HL-60 (cell line): ENCODE measurements around the gene ZNF213.

Source experiments
- DNase-seq, 2 experiments: peaks; one replicate each; pipeline ENCODE4 v3.0.0-alpha.2; 2010 to 2020; ENCODE audit warnings: low read depth in 1 of 2, low spot score in 1 of 2
- H3K27ac ChIP-seq: fragments of 250-450 bp; sonication (Bioruptor Pico); replicated peaks from 2 replicates; pipeline ENCODE4 v1.5.1; 2020; ENCODE audit warnings: mild to moderate bottlenecking, moderate library complexity
- H3K27me3 ChIP-seq: fragments of 250-450 bp; sonication (Bioruptor Pico); 2 replicates; pipeline ENCODE4 v1.5.1; 2021; ENCODE audit warnings: mild to moderate bottlenecking, moderate library complexity; ENCODE audit not compliant: insufficient read depth, poor library complexity, severe bottlenecking
- H3K4me3 ChIP-seq: replicated peaks from 2 replicates; pipeline ENCODE4 v1.5.1; 2011; ENCODE audit warnings: mild to moderate bottlenecking, control low read depth, low read length; ENCODE audit not compliant: insufficient read depth
- GABPA ChIP-seq: IDR thresholded peaks from 2 replicates; pipeline ENCODE4 v1.6.1; 2012; ENCODE audit warnings: low read depth
- POLR2AphosphoS5 ChIP-seq: IDR thresholded peaks from 2 replicates; pipeline ENCODE4 v1.6.1; 2012; ENCODE audit warnings: low read depth
- SPI1 ChIP-seq: IDR thresholded peaks from 2 replicates; pipeline ENCODE4 v1.6.1; 2012; ENCODE audit warnings: low read depth, mild to moderate bottlenecking, borderline replicate concordance
- long read RNA-seq: library from polyadenylated mRNA; unstranded; transcript quantifications from one replicate; pipeline ENCODE4 v2.0.0, GENCODE V29; 2020
- TF ChIP-seq, protein P1 (sequence below): IDR thresholded peaks from one replicate; pipeline ENCODE4 v1.5.1; 2011; ENCODE audit warnings: low read length, control low read depth, inconsistent platforms; ENCODE audit not compliant: insufficient read depth
- TF ChIP-seq, protein P2 (sequence below): IDR thresholded peaks from 2 replicates; pipeline ENCODE4 v1.6.1; 2012; ENCODE audit warnings: low read depth; ENCODE audit not compliant: insufficient replicate concordance

The ZNF213 gene, protein sequence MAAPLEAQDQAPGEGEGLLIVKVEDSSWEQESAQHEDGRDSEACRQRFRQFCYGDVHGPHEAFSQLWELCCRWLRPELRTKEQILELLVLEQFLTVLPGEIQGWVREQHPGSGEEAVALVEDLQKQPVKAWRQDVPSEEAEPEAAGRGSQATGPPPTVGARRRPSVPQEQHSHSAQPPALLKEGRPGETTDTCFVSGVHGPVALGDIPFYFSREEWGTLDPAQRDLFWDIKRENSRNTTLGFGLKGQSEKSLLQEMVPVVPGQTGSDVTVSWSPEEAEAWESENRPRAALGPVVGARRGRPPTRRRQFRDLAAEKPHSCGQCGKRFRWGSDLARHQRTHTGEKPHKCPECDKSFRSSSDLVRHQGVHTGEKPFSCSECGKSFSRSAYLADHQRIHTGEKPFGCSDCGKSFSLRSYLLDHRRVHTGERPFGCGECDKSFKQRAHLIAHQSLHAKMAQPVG
- long read RNA-seq, partial matches to known transcripts: 2 of 18 reads
- long read RNA-seq, other reads (novel, unspliced or antisense): 11 of 18 reads

DNA sequence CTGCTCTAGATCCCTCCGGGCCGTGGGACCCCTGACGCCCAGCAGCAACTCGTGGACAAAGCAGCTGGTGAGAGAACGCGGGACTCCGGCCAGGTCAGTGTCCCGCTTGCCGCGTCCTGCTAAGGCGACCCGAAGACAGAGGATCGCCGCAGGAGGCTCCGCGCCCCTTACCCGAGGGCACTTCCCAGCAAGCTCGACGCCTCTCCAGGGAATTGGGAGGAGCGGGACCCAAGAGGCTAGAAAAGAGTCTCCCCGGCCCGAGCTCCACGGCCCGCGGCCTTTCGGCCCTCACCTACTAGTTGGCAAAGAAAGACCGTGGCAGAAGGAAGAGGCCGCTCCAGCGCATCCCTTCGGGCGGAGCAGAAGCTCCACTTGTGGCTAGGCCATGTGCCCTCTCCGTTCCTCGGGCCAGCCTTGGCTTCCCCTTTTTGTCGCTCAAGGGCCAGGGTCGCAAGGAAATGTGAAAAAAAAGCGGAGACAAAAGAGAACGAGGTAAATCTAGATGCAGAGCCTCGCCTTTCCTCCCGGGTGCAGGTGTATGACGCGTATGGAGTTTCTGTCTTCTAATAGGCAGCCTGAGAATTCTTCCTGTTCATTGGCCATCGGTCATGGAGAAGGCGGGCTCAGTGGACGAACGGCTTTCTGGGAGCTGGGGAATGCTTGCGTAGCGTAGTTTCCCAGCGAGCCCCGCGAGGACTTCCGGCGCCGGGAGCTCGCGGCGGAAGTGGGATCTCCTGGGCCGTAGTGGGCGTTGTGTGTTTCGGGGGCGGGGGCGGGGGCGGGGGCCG, at the start of gene ZNF213:
Gene ZNF213 (plus strand): TSS at position 692 of the 788 bp plus-strand sequence. CDS start 2,252 bp downstream, outside the sequence.
- H3K4me3 ChIP-seq: peak within 1 kb of the TSS; percentile 97
- peak within 1 kb of the TSS; percentile 92 for H3K27ac ChIP-seq
- peak; percentile 98 for DNase-seq
- TF ChIP-seq, protein P1, sequence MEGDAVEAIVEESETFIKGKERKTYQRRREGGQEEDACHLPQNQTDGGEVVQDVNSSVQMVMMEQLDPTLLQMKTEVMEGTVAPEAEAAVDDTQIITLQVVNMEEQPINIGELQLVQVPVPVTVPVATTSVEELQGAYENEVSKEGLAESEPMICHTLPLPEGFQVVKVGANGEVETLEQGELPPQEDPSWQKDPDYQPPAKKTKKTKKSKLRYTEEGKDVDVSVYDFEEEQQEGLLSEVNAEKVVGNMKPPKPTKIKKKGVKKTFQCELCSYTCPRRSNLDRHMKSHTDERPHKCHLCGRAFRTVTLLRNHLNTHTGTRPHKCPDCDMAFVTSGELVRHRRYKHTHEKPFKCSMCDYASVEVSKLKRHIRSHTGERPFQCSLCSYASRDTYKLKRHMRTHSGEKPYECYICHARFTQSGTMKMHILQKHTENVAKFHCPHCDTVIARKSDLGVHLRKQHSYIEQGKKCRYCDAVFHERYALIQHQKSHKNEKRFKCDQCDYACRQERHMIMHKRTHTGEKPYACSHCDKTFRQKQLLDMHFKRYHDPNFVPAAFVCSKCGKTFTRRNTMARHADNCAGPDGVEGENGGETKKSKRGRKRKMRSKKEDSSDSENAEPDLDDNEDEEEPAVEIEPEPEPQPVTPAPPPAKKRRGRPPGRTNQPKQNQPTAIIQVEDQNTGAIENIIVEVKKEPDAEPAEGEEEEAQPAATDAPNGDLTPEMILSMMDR: no peak
- TF ChIP-seq, protein P2, sequence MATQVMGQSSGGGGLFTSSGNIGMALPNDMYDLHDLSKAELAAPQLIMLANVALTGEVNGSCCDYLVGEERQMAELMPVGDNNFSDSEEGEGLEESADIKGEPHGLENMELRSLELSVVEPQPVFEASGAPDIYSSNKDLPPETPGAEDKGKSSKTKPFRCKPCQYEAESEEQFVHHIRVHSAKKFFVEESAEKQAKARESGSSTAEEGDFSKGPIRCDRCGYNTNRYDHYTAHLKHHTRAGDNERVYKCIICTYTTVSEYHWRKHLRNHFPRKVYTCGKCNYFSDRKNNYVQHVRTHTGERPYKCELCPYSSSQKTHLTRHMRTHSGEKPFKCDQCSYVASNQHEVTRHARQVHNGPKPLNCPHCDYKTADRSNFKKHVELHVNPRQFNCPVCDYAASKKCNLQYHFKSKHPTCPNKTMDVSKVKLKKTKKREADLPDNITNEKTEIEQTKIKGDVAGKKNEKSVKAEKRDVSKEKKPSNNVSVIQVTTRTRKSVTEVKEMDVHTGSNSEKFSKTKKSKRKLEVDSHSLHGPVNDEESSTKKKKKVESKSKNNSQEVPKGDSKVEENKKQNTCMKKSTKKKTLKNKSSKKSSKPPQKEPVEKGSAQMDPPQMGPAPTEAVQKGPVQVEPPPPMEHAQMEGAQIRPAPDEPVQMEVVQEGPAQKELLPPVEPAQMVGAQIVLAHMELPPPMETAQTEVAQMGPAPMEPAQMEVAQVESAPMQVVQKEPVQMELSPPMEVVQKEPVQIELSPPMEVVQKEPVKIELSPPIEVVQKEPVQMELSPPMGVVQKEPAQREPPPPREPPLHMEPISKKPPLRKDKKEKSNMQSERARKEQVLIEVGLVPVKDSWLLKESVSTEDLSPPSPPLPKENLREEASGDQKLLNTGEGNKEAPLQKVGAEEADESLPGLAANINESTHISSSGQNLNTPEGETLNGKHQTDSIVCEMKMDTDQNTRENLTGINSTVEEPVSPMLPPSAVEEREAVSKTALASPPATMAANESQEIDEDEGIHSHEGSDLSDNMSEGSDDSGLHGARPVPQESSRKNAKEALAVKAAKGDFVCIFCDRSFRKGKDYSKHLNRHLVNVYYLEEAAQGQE: no peak
- TF ChIP-seq GABPA (peak; percentile 86), POLR2AphosphoS5 (peak; percentile 77; the same call in 1 of the 2 replicates), SPI1 (peak; percentile 63; the same call in 1 of the 2 replicates)
- H3K27me3 ChIP-seq: no peaks in the 10 kb centered on the region

DNA sequence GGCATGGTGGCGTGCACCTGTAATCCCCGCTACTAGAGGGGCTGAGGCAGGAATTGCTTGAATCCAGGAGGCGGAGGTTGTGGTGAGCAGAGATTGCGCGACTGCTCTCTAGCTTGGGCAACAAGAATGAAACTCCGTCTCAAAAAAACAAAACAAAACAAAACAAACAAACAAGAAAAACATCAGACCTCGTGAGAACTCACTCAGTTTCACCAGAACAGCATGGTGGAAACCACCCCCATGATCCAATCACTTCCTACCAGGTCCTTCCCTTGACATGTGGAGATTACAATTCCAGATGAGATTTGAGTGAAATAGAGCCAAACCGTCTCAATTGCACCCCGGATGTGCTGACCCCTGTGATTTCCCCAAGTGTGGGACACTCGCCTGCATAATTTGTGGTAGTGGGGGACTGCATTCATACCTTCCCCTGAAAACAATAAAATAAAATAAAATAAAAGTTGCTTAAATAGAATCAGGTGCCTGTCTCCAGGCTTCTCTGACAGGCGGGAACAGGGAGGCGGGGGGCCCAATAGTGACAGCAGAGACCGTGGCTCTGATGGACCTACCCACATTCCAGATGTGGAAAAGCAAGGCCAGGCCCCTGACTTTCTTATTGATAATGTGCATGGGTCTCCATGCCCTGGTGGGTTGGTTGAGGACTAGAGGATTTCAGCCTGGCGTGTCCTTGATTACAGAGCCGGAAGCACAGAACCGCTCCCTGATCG, 48.8 kb upstream of the ZNF213 start:
- Histone ChIP-seq H3K27me3 (no peaks in the 10 kb centered on the region), H3K4me3 (no peak overlapping the region), H3K27ac (no peak overlapping the region; the same call in 1 of the 2 replicates)
- DNase-seq: no peak
- TF ChIP-seq POLR2AphosphoS5: no peak

DNA sequence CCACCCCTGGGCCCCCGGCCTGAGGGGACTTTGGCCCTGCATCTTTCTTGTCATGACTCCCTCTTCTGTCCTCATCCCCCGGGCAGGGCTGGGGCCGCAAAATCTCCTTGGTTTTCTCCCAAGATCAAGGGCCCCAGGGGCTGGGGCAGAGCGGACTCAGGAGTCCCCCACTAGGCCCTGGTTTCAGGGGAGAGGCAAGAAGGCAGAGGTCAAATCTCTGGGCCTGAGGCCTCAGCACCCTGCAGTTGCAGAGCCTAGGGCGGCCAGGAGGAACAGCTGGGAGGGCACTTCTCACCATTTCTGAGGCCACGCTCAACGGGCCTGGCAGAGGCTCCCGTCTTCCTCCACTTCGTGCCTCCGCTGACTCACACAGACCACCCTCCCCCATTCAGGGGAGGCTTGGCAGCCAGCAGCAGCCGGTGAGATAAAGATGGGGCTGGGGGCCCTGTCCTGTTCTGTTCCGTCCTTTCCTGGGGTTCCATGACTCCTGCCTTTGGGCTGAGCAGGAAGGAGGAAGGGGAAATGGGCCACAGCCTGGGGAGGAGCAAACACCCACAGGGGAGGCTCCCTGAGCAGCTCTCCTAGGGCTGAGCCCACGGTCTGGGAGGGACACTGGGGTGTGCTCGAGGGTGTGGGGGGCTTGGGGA, 48.1 kb upstream of the ZNF213 start:
- peak overlapping the region; percentile 55 for H3K27ac ChIP-seq
- DNase-seq: peak in 1 of 2 experiments; percentile 16

More for the DNA sequence above, 48.1 kb upstream of the ZNF213 start:
- TF ChIP-seq, protein P1: no peak
- no peak for TF ChIP-seq POLR2AphosphoS5
- no peak for TF ChIP-seq SPI1
- TF ChIP-seq, protein P2: no peak
- no peak for TF ChIP-seq GABPA
- Histone ChIP-seq H3K4me3 (no peak overlapping the region; the same call in 1 of the 2 replicates), H3K27me3 (no peaks in the 10 kb centered on the region)
